ENCODE measurements around the gene REELD1. TPM values are rescaled to one million over a fixed set of nuclear protein-coding genes. Genes with fewer than 3 reads are reported as not detected.

Gene REELD1
- total and polyA plus RNA-seq, 4 donors = 0.22 to 0.86 (median 0.56) TPM

- no peak for ATAC-seq (ENCODE audit: insufficient read depth, low FRiP score)
- H3K4me3 ChIP-seq = no peak overlapping the region
- DNase-seq = peak in 1 of 3 donors; percentile 26
Measured at GRCh38 chr4:146243141-146243882, 29.0 kb downstream of the REELD1 start.

GRCh38 chr4:146243883-146244277, 29.5 kb downstream of the REELD1 start:
- TF ChIP-seq CTCF (IDR thresholded peaks at IDR 0.05; ENCODE audit: control extremely low read depth, extremely low read depth) = no peak
- 89 to 90% methylated on average over 17 of the region's 17 CpGs for WGBS, 2 donors
- H3K4me1 ChIP-seq (ENCODE audit: control insufficient read depth in 5 of 5, insufficient read depth in 5 of 5, low read length in 5 of 5) = peaks cover 3 to 48% (median 16%) of the 10 kb centered on the region in 5 donors
- no peak overlapping the region for H3K9ac ChIP-seq (ENCODE audit: insufficient read depth in 1 of 2, low read length in 2 of 2)
- H3K27me3 ChIP-seq (ENCODE audit: control insufficient read depth in 3 of 3, insufficient read depth in 3 of 3, low read length in 2 of 3) = no peaks in the 10 kb centered on the region
- DNase-seq (no peak), ATAC-seq (ENCODE audit: insufficient read depth, low FRiP score) (no peak)
- H3K36me3 ChIP-seq (ENCODE audit: control insufficient read depth in 4 of 4, insufficient read depth in 4 of 4, low read length in 4 of 4) = no peaks in the 10 kb centered on the region
- peaks cover 0 to 3% (median 0%) of the 10 kb centered on the region in 4 donors for H3K9me3 ChIP-seq (ENCODE audit: control insufficient read depth in 4 of 4, insufficient read depth in 3 of 4, low read length in 3 of 4)
- H3K4me3 ChIP-seq = no peak overlapping the region
- H3K27ac ChIP-seq (ENCODE audit: low read depth in 1 of 2, low read length in 1 of 2) = peak overlapping the region in 1 of 2 donors; percentile 12

More at GRCh38 chr4:146243141-146243882, 29.0 kb downstream of the REELD1 start:
- WGBS, 2 donors = 47 to 49% methylated on average over 23 to 24 of the region's 24 CpGs
- H3K27me3 ChIP-seq (ENCODE audit: control insufficient read depth in 3 of 3, insufficient read depth in 3 of 3, low read length in 2 of 3) = no peaks in the 10 kb centered on the region
- no peaks in the 10 kb centered on the region for H3K36me3 ChIP-seq (ENCODE audit: control insufficient read depth in 4 of 4, insufficient read depth in 4 of 4, low read length in 4 of 4)
- no peak for TF ChIP-seq CTCF (IDR thresholded peaks at IDR 0.05; ENCODE audit: control extremely low read depth, extremely low read depth)
- peak overlapping the region in 1 of 2 donors; percentile 57 for H3K9ac ChIP-seq (ENCODE audit: insufficient read depth in 1 of 2, low read length in 2 of 2)
- peaks cover 0 to 3% (median 0%) of the 10 kb centered on the region in 4 donors for H3K9me3 ChIP-seq (ENCODE audit: control insufficient read depth in 4 of 4, insufficient read depth in 3 of 4, low read length in 3 of 4)
- peaks cover 3 to 48% (median 16%) of the 10 kb centered on the region in 5 donors for H3K4me1 ChIP-seq (ENCODE audit: control insufficient read depth in 5 of 5, insufficient read depth in 5 of 5, low read length in 5 of 5)
- H3K27ac ChIP-seq (ENCODE audit: low read depth in 1 of 2, low read length in 1 of 2) = peak overlapping the region; percentile 12 to 27

- Histone ChIP-seq H3K27ac (ENCODE audit: low read depth in 1 of 2, low read length in 1 of 2) (peak overlapping the region in 1 of 2 donors; percentile 37), H3K4me3 (no peak overlapping the region), H3K4me1 (ENCODE audit: control insufficient read depth in 5 of 5, insufficient read depth in 5 of 5, low read length in 5 of 5) (peaks cover 3 to 48% (median 16%) of the 10 kb centered on the region in 5 donors), H3K27me3 (ENCODE audit: control insufficient read depth in 3 of 3, insufficient read depth in 3 of 3, low read length in 2 of 3) (no peaks in the 10 kb centered on the region), H3K36me3 (ENCODE audit: control insufficient read depth in 4 of 4, insufficient read depth in 4 of 4, low read length in 4 of 4) (no peaks in the 10 kb centered on the region), H3K9ac (ENCODE audit: insufficient read depth in 1 of 2, low read length in 2 of 2) (no peak overlapping the region), H3K9me3 (ENCODE audit: control insufficient read depth in 4 of 4, insufficient read depth in 3 of 4, low read length in 3 of 4) (peaks cover 0 to 3% (median 0%) of the 10 kb centered on the region in 4 donors)
- no peak for ATAC-seq (ENCODE audit: insufficient read depth, low FRiP score)
- TF ChIP-seq CTCF (IDR thresholded peaks at IDR 0.05; ENCODE audit: control extremely low read depth, extremely low read depth) = no peak
- 92 to 94% methylated on average over 9 of the region's 9 CpGs for WGBS, 2 donors
- no peak for DNase-seq
Measured at GRCh38 chr4:146244496-146244895, 30.2 kb downstream of the REELD1 start.
